Measurements from ENCODE around the gene IBA57. TPM values are rescaled to one million over a fixed set of nuclear protein-coding genes. Genes with fewer than 3 reads are reported as not detected.

Gene IBA57
- polyA plus RNA-seq, 1 of the 3 experiments (the other 2 are of a cell fraction): 1.8 TPM

DNA sequence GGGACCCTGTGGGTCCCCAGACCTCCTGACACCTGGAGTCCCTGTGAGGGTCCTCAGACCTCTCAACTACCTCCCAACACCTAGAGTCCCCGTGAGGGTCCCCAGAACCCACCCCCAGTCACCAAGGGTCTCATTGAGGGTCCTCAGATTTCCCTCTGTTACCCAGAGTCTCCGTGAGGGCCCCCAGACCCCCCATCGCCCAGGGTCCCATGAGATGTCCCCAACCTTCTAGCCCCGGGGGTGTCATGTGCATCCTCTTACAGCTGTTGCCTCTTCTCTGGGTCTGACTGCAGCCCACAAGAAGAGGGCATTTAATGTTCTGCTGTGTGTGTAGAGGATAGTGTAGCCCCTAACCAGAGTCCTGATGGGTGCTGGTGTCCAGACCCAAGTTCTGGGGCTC, 17.8 kb upstream of the IBA57 start:
- Histone ChIP-seq H3K9me2 (no peaks in the 10 kb centered on the region), H3K36me3 (replicated peaks in 1 of 2; ENCODE audit: control insufficient read depth in 1 of 2, insufficient read depth in 2 of 2, low read length in 1 of 2) (peaks cover 0 to 36% of the 10 kb centered on the region in 2 experiments), H3K4me3 (ENCODE audit: low read depth in 2 of 2, low read length in 1 of 2) (no peak overlapping the region), H3K79me2 (ENCODE audit: insufficient read depth) (peaks cover 43% of the 10 kb centered on the region), H3K9ac (no peak overlapping the region), H2AFZ (ENCODE audit: low read depth) (no peak overlapping the region), H3F3A (replicated peaks; ENCODE audit: insufficient read depth) (no peaks in the 10 kb centered on the region), H4K20me1 (ENCODE audit: insufficient read depth) (peaks cover 49% of the 10 kb centered on the region), H3K27me3 (ENCODE audit: insufficient read depth) (no peaks in the 10 kb centered on the region), H3K27ac (ENCODE audit: low read depth in 2 of 2, low read length in 1 of 2) (no peak overlapping the region), H3K9me3 (no peaks in the 10 kb centered on the region), H3K4me2 (no peak overlapping the region), H3K4me1 (ENCODE audit: control insufficient read depth in 1 of 2, insufficient read depth in 2 of 2, low read depth in 1 of 2, low read length in 1 of 2) (peaks cover 7 to 16% of the 10 kb centered on the region in 2 experiments; a peak in 2 of 4 replicates)
- ChIA-PET CTCF (interaction anchor here (1.2 kb wide), 1 partner anchor 17 kb away, joined by 3 read pairs; the partner anchor contains the start of gene IBA57), POLR2A (no interaction called here)
- peak; percentile 8 for DNase-seq
- WGBS (ENCODE audit: low lambda C conversion rate): 90% methylated on average over 4 of the region's 4 CpGs
- TF ChIP-seq RCOR1 (IDR thresholded peaks at IDR 0.05; ENCODE audit: low read length) (no peak), GATA2 (CRISPR knock-in tag; IDR thresholded peaks at IDR 0.05) (no peak), TEAD4 (IDR thresholded peaks at IDR 0.05; ENCODE audit: borderline replicate concordance, insufficient read depth) (no peak), NFIC (IDR thresholded peaks at IDR 0.05; ENCODE audit: borderline replicate concordance) (no peak), ELF1 (IDR thresholded peaks at IDR 0.05) (no peak), POLR2AphosphoS5 (IDR thresholded peaks at IDR 0.05; ENCODE audit: low read depth, low read length) (no peak), FOXM1 (IDR thresholded peaks at IDR 0.05; ENCODE audit: low read depth) (no peak), TAF1 (IDR thresholded peaks at IDR 0.05; ENCODE audit: borderline replicate concordance, low read depth, low read length) (no peak), GABPA (IDR thresholded peaks at IDR 0.05; ENCODE audit: low read depth) (no peak), JUND (IDR thresholded peaks at IDR 0.05) (no peak), MEF2A (IDR thresholded peaks at IDR 0.05; ENCODE audit: borderline replicate concordance, low read depth) (no peak), RXRA (IDR thresholded peaks at IDR 0.05; ENCODE audit: borderline replicate concordance, low read depth) (no peak), TCF12 (IDR thresholded peaks at IDR 0.05) (no peak)
- TF ChIP-seq, protein P1, sequence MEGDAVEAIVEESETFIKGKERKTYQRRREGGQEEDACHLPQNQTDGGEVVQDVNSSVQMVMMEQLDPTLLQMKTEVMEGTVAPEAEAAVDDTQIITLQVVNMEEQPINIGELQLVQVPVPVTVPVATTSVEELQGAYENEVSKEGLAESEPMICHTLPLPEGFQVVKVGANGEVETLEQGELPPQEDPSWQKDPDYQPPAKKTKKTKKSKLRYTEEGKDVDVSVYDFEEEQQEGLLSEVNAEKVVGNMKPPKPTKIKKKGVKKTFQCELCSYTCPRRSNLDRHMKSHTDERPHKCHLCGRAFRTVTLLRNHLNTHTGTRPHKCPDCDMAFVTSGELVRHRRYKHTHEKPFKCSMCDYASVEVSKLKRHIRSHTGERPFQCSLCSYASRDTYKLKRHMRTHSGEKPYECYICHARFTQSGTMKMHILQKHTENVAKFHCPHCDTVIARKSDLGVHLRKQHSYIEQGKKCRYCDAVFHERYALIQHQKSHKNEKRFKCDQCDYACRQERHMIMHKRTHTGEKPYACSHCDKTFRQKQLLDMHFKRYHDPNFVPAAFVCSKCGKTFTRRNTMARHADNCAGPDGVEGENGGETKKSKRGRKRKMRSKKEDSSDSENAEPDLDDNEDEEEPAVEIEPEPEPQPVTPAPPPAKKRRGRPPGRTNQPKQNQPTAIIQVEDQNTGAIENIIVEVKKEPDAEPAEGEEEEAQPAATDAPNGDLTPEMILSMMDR (IDR thresholded peaks at IDR 0.05): no peak
- TF ChIP-seq, protein P2, sequence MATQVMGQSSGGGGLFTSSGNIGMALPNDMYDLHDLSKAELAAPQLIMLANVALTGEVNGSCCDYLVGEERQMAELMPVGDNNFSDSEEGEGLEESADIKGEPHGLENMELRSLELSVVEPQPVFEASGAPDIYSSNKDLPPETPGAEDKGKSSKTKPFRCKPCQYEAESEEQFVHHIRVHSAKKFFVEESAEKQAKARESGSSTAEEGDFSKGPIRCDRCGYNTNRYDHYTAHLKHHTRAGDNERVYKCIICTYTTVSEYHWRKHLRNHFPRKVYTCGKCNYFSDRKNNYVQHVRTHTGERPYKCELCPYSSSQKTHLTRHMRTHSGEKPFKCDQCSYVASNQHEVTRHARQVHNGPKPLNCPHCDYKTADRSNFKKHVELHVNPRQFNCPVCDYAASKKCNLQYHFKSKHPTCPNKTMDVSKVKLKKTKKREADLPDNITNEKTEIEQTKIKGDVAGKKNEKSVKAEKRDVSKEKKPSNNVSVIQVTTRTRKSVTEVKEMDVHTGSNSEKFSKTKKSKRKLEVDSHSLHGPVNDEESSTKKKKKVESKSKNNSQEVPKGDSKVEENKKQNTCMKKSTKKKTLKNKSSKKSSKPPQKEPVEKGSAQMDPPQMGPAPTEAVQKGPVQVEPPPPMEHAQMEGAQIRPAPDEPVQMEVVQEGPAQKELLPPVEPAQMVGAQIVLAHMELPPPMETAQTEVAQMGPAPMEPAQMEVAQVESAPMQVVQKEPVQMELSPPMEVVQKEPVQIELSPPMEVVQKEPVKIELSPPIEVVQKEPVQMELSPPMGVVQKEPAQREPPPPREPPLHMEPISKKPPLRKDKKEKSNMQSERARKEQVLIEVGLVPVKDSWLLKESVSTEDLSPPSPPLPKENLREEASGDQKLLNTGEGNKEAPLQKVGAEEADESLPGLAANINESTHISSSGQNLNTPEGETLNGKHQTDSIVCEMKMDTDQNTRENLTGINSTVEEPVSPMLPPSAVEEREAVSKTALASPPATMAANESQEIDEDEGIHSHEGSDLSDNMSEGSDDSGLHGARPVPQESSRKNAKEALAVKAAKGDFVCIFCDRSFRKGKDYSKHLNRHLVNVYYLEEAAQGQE (IDR thresholded peaks at IDR 0.05; ENCODE audit: low read depth, low read length): no peak
